GM12878 (cell line): ENCODE measurements around the gene LOXL4. TPM values are rescaled to one million over a fixed set of nuclear protein-coding genes. Genes with fewer than 3 reads are reported as not detected.
A peak's percentile ranks its signal among the peaks of the same experiment; 100 is the strongest.

ENCODE experiments used
- ATAC-seq: fragments of 200-7000 bp; cut with Tn5 transposase; 3 replicates; pipeline ENCODE4 v1.9.1; 2020; ENCODE audit warnings: mild to moderate bottlenecking, moderate library complexity
- BruUV-seq: library from RNA; stranded (reverse); fragments of 400-500 nt; replicated peaks from 2 replicates; lab custom pipeline; 2021; lab: Mats Ljungman, UMichigan
- CTCF ChIA-PET: fragments of 300-600 bp; sonication (Branson Sonifier 250); formaldehyde crosslinking; extraction: SDS; loops from one replicate; lab custom pipeline; 2021; ENCODE audit warnings: inconsistent platforms; lab: Yijun Ruan, JAX
- POLR2A ChIA-PET: fragments of 350-600 bp; formaldehyde crosslinking; extraction: SDS; loops from one replicate; lab custom pipeline; 2021; ENCODE audit warnings: inconsistent platforms; lab: Charles Lee
- RAD21 ChIA-PET: fragments of 300-600 bp; sonication (Branson Sonifier 250); formaldehyde crosslinking; loops from one replicate; lab custom pipeline; 2023; ENCODE audit warnings: antibody characterized with exemption; ENCODE audit not compliant: unreplicated experiment; lab: Charles Lee
- SMC1A ChIA-PET: fragments of 300-600 bp; sonication (Branson Sonifier 250); formaldehyde crosslinking; loops from one replicate; lab custom pipeline; 2023; ENCODE audit not compliant: unreplicated experiment, uncharacterized antibody; lab: Charles Lee
- DNase-seq: peaks from one replicate; pipeline ENCODE4 v3.0.0-alpha.2; 2011; ENCODE audit warnings: low read depth, low spot score
- FAIRE-seq: peaks from 3 replicates; lab custom pipeline; 2011; peaks lifted over from hg19 to GRCh38; lab: Jason Lieb, UNC
- H2AFZ ChIP-seq: 2 replicates; pipeline ENCODE4 v1.6.0; 2011; ENCODE audit warnings: low read depth, low read length, control low read depth; ENCODE audit not compliant: control insufficient read depth
- H3K27ac ChIP-seq: 2 replicates; pipeline ENCODE4 v1.5.1; 2011; ENCODE audit warnings: control low read depth; ENCODE audit not compliant: control insufficient read depth, insufficient read depth
- H3K27me3 ChIP-seq, 2 experiments: replicated peaks in 1 of 2; 2 replicates each; pipeline versions ENCODE4 v1.6.0 to v1.6.1; 2011; ENCODE audit warnings: low read length in 1 of 2; ENCODE audit not compliant: control insufficient read depth in 2 of 2, insufficient read depth in 2 of 2
- H3K36me3 ChIP-seq, 2 experiments: 2 replicates each; pipeline ENCODE4 v1.5.1; 2011; ENCODE audit warnings: low read length in 1 of 2; ENCODE audit not compliant: control insufficient read depth in 2 of 2, insufficient read depth in 2 of 2
- H3K4me1 ChIP-seq: 2 replicates; pipeline ENCODE4 v1.6.1; 2011; ENCODE audit warnings: mild to moderate bottlenecking, low read length, moderate library complexity, mixed read lengths; ENCODE audit not compliant: control insufficient read depth, insufficient read depth
- H3K4me2 ChIP-seq: 2 replicates; pipeline ENCODE4 v1.6.0; 2011; ENCODE audit warnings: control low read depth; ENCODE audit not compliant: control insufficient read depth, insufficient read depth
- H3K4me3 ChIP-seq: fragments of 200-600 bp; sonication (generic); 2 replicates; pipeline ENCODE4 v1.5.1; 2016
- H3K79me2 ChIP-seq: 2 replicates; pipeline ENCODE4 v1.6.0; 2011; ENCODE audit warnings: low read length; ENCODE audit not compliant: control insufficient read depth, insufficient read depth
- H3K9ac ChIP-seq: 2 replicates; pipeline ENCODE4 v1.8.0; 2011; ENCODE audit warnings: low read length, control low read depth, mixed read lengths; ENCODE audit not compliant: control insufficient read depth, insufficient read depth
- H3K9me3 ChIP-seq: replicated peaks from 3 replicates; pipeline ENCODE4 v1.5.1; 2011; ENCODE audit warnings: mild to moderate bottlenecking, low read length; ENCODE audit not compliant: control insufficient read depth, insufficient read depth
- H4K20me1 ChIP-seq: 2 replicates; pipeline ENCODE4 v1.6.0; 2011; ENCODE audit not compliant: control insufficient read depth, insufficient read depth
- ATF2 ChIP-seq: IDR thresholded peaks from 2 replicates; pipeline ENCODE4 v1.6.1; 2012; ENCODE audit warnings: low read length, inconsistent platforms
- MLLT1 ChIP-seq: fragments of 450-650 bp; IDR thresholded peaks from 2 replicates; pipeline ENCODE4 v1.6.1; 2016; ENCODE audit warnings: mild to moderate bottlenecking
- MXI1 ChIP-seq: fragments of 150-350 bp; IDR thresholded peaks from 2 replicates; pipeline ENCODE4 v1.6.1; 2011; ENCODE audit warnings: low read depth, mild to moderate bottlenecking, inconsistent platforms, low read length, improper control_type of control experiment
- MYC ChIP-seq: IDR thresholded peaks from 2 replicates; pipeline ENCODE4 v1.6.1; 2011; ENCODE audit warnings: mild to moderate bottlenecking, low read length, moderate library complexity, inconsistent platforms; ENCODE audit not compliant: insufficient read depth, insufficient replicate concordance, insufficient read length, severe bottlenecking
- NR2C2 ChIP-seq: IDR thresholded peaks from 2 replicates; pipeline ENCODE4 v1.6.1; 2011; ENCODE audit warnings: borderline replicate concordance, low read depth; ENCODE audit not compliant: control insufficient read depth, insufficient read length
- POLR2AphosphoS5 ChIP-seq: IDR thresholded peaks from 2 replicates; pipeline ENCODE4 v1.6.1; 2011; ENCODE audit warnings: mild to moderate bottlenecking, low read length, inconsistent platforms
- RAD21 ChIP-seq: IDR thresholded peaks from 2 replicates; pipeline ENCODE4 v1.6.1; 2011; ENCODE audit warnings: mild to moderate bottlenecking, low read depth, low read length, moderate library complexity; ENCODE audit not compliant: insufficient read depth
- RAD51 ChIP-seq: fragments of 450-650 bp; IDR thresholded peaks from 2 replicates; pipeline ENCODE4 v1.6.1; 2016; ENCODE audit warnings: moderate library complexity, mild to moderate bottlenecking, inconsistent platforms
- RUNX3 ChIP-seq: IDR thresholded peaks from 2 replicates; pipeline ENCODE4 v1.6.1; 2012; ENCODE audit warnings: low read length, inconsistent platforms
- SUZ12 ChIP-seq: fragments of 200-600 bp; sonication (generic); IDR thresholded peaks from one replicate; pipeline ENCODE4 v1.6.1; 2018; ENCODE audit warnings: antibody characterized with exemption, mild to moderate bottlenecking; ENCODE audit not compliant: unreplicated experiment
- TAF1 ChIP-seq: IDR thresholded peaks from 2 replicates; pipeline ENCODE4 v1.6.1; 2011; ENCODE audit warnings: mild to moderate bottlenecking, low read depth, low read length, borderline replicate concordance
- ZNF207 ChIP-seq: fragments of 450-650 bp; IDR thresholded peaks from 2 replicates; pipeline ENCODE4 v1.6.1; 2014; ENCODE audit warnings: antibody characterized with exemption, mild to moderate bottlenecking, borderline replicate concordance
- ZNF622 ChIP-seq: fragments of 450-650 bp; IDR thresholded peaks from 2 replicates; pipeline ENCODE4 v1.6.1; 2017; ENCODE audit warnings: mild to moderate bottlenecking, inconsistent platforms
- WGBS: methylation state at CpG from one replicate; pipeline ENCODE4 v1.1.6; 2016; ENCODE audit warnings: low lambda C conversion rate; ENCODE audit not compliant: insufficient replicate concordance, insufficient coverage; ENCODE audit errors: missing lambda C conversion rate; 5-methylcytosine and 5-hydroxymethylcytosine counted together
- in situ Hi-C: fragments of 300-500 bp; cut with MboI; formaldehyde crosslinking; loops from 9 replicates; pipeline ENCODE4 v1.14.3; 2018; ENCODE audit warnings: mixed read lengths
- intact Hi-C: fragments of 100-400 bp; cut with micrococcal nuclease; formaldehyde crosslinking; loops from one replicate; pipeline ENCODE4 v1.14.2; 2022; ENCODE audit not compliant: unreplicated experiment
- polyA plus RNA-seq, 11 experiments: library from polyadenylated mRNA; depleted of rRNA in 4 of 11; unstranded in 6 of 11; stranded (reverse) in 5 of 11; fragments of >200 nt; fragmentation: Nextera tagmentation in 4 of 11; fragmentation: Illumina TruSeq in 1 of 11; extraction: Ambion mirVana in 4 of 11; extraction: Trizol in 1 of 11; gene quantifications; 1 replicate in 1 of 11; 2 replicates in 10 of 11; pipeline versions ENCODE4 v1.2.1 to v1.2.3, GENCODE V29; 2011 to 2016; ENCODE audit warnings: inconsistent platforms in 2 of 11, missing spikeins in 2 of 11, low read depth in 1 of 11
- total RNA-seq, 4 experiments: library from RNA; depleted of rRNA in 3 of 4; stranded (reverse); fragments of >200 nt in 3 of 4; fragmentation: Illumina TruSeq in 1 of 4; extraction: Trizol in 1 of 4; gene quantifications; 2 replicates each; pipeline versions ENCODE4 v1.2.1 to v1.2.3, GENCODE V29; 2013 to 2021

The LOXL4 gene
- total and polyA plus RNA-seq, 10 of the 15 experiments (the other 5 are each of a cell fraction or from before 2014, with no cell fraction given) = 0.02 to 0.12 (median 0.08) TPM; not detected in 3

- no peak for FAIRE-seq
- Histone ChIP-seq H3K4me3 (no peak overlapping the region), H3K79me2 (no peaks in the 10 kb centered on the region), H3K4me2 (no peak overlapping the region), H3K27me3 (peaks cover 7 to 13% of the 10 kb centered on the region in 2 experiments), H3K27ac (no peak overlapping the region), H2AFZ (no peak overlapping the region), H3K9me3 (no peaks in the 10 kb centered on the region), H3K4me1 (no peaks in the 10 kb centered on the region)
- in situ Hi-C loops = no loop called here
- WGBS = 62% methylated on average over 19 of the region's 22 CpGs
- CTCF ChIA-PET = no interaction called here
- SMC1A ChIA-PET = no interaction called here
- POLR2A ChIA-PET = no interaction called here
- TF ChIP-seq POLR2AphosphoS5 (no peak), SUZ12 (peak; percentile 59)
- TF ChIP-seq, all 136 proteins: peak for 1
- H3K9ac ChIP-seq = no peak overlapping the region
- DNase-seq (no peak), ATAC-seq (no peak)
- H3K36me3 ChIP-seq = no peaks in the 10 kb centered on the region
- RAD21 ChIA-PET = no interaction called here
- BruUV-seq = no TSS peak
- intact Hi-C loops = no loop called here
- peaks cover 3% of the 10 kb centered on the region; the same call in 1 of the 2 replicates for H4K20me1 ChIP-seq
These were observed 713 bp downstream of the LOXL4 start for GRCh38 chr10:98267069-98267893.

GRCh38 chr10:98266647-98267046 is 1.3 kb downstream of the LOXL4 start:
- Histone ChIP-seq H3K36me3 (no peaks in the 10 kb centered on the region), H2AFZ (no peak overlapping the region), H4K20me1 (peaks cover 1% of the 10 kb centered on the region; the same call in 1 of the 2 replicates), H3K9ac (no peak overlapping the region), H3K4me3 (no peak overlapping the region), H3K9me3 (no peaks in the 10 kb centered on the region), H3K4me1 (no peaks in the 10 kb centered on the region), H3K4me2 (no peak overlapping the region), H3K27ac (no peak overlapping the region), H3K27me3 (peaks cover 7 to 13% of the 10 kb centered on the region in 2 experiments), H3K79me2 (no peaks in the 10 kb centered on the region)
- ChIA-PET POLR2A (no interaction called here), CTCF (no interaction called here), SMC1A (no interaction called here), RAD21 (no interaction called here)
- in situ Hi-C loops = no loop called here
- intact Hi-C loops = no loop called here
- ATAC-seq (no peak), FAIRE-seq (no peak), DNase-seq (no peak)
- no TSS peak for BruUV-seq
- WGBS = 60% methylated on average over 5 of the region's 5 CpGs
- TF ChIP-seq RUNX3 (no peak), NR2C2 (no peak), TAF1 (no peak), MLLT1 (no peak), ATF2 (no peak), ZNF207 (no peak), MYC (no peak), RAD21 (no peak), ZNF622 (no peak), MXI1 (no peak), RAD51 (no peak)
- TF ChIP-seq, all 136 proteins: peak for 0
